Keratinocyte (primary cell): ENCODE data around the gene BCAR3. TPM values are rescaled to one million over a fixed set of nuclear protein-coding genes. Genes with fewer than 3 reads are reported as not detected.

ENCODE experiments used
- DNase-seq: peaks from one replicate; pipeline ENCODE4 v3.0.0-alpha.2; 2011; ENCODE audit warnings: low read depth, missing footprints, low spot score
- FAIRE-seq: peaks from 2 replicates; lab custom pipeline; 2011; peaks lifted over from hg19 to GRCh38; lab: Jason Lieb, UNC
- H2AFZ ChIP-seq: 2 replicates; pipeline ENCODE4 v1.6.0; 2012; ENCODE audit warnings: low read length, control low read depth, inconsistent platforms; ENCODE audit not compliant: control insufficient read depth
- H3K27ac ChIP-seq: 2 replicates; pipeline ENCODE4 v1.5.1; 2011; ENCODE audit warnings: low read length; ENCODE audit not compliant: control insufficient read depth, insufficient read depth
- H3K27me3 ChIP-seq: 3 replicates; pipeline ENCODE4 v1.6.0; 2011; ENCODE audit warnings: low read length; ENCODE audit not compliant: control insufficient read depth, insufficient read depth; ENCODE audit errors: extremely low read depth
- H3K36me3 ChIP-seq, 2 experiments: 2 replicates in 1 of 2; 3 replicates in 1 of 2; pipeline ENCODE4 v1.5.1; 2011; ENCODE audit warnings: low read length in 2 of 2, mild to moderate bottlenecking in 1 of 2; ENCODE audit not compliant: control insufficient read depth in 2 of 2, insufficient read depth in 2 of 2; ENCODE audit errors: extremely low read depth in 1 of 2
- H3K4me1 ChIP-seq: 3 replicates; pipeline ENCODE4 v1.5.1; 2011; ENCODE audit warnings: low read length; ENCODE audit not compliant: control insufficient read depth, insufficient read depth; ENCODE audit errors: extremely low read depth
- H3K4me2 ChIP-seq: 3 replicates; pipeline ENCODE4 v1.6.0; 2011; ENCODE audit warnings: low read depth, low read length; ENCODE audit not compliant: control insufficient read depth, insufficient read depth; ENCODE audit errors: extremely low read depth
- H3K4me3 ChIP-seq, 3 experiments: fragments of 200-600 bp in 1 of 3; sonication (generic) in 1 of 3; 2 replicates in 2 of 3; 3 replicates in 1 of 3; pipeline ENCODE4 v1.5.1; 2011 to 2016; ENCODE audit warnings: low read length in 3 of 3, mild to moderate bottlenecking in 3 of 3, control low read depth in 2 of 3, inconsistent platforms in 1 of 3, low read depth in 1 of 3, mixed read lengths in 1 of 3, mixed run types in 1 of 3, moderate library complexity in 1 of 3; ENCODE audit not compliant: control insufficient read depth in 2 of 3, insufficient read depth in 2 of 3; ENCODE audit errors: extremely low read depth in 1 of 3
- H3K79me2 ChIP-seq: 2 replicates; pipeline ENCODE4 v1.6.0; 2012; ENCODE audit warnings: low read length; ENCODE audit not compliant: control insufficient read depth, insufficient read depth
- H3K9ac ChIP-seq: 3 replicates; pipeline ENCODE4 v1.6.0; 2011; ENCODE audit warnings: low read length; ENCODE audit not compliant: control insufficient read depth, insufficient read depth; ENCODE audit errors: extremely low read depth
- H3K9me1 ChIP-seq: 3 replicates; pipeline ENCODE4 v1.6.0; 2011; ENCODE audit warnings: low read length; ENCODE audit not compliant: control insufficient read depth, insufficient read depth; ENCODE audit errors: extremely low read depth
- H3K9me3 ChIP-seq: 2 replicates; pipeline ENCODE4 v1.5.1; 2012; ENCODE audit warnings: low read depth, low read length; ENCODE audit not compliant: control insufficient read depth
- H4K20me1 ChIP-seq: 3 replicates; pipeline ENCODE4 v1.6.0; 2011; ENCODE audit warnings: low read length; ENCODE audit not compliant: control insufficient read depth, insufficient read depth; ENCODE audit errors: extremely low read depth
- EZH2 ChIP-seq: IDR thresholded peaks from one replicate; pipeline ENCODE4 v1.6.1; 2012; ENCODE audit warnings: inconsistent platforms, mild to moderate bottlenecking, low read length, moderate library complexity
- dilution Hi-C: fragments of 300-500 bp; cut with MboI; formaldehyde crosslinking; loops from one replicate; pipeline ENCODE4 v1.7.0; 2020; ENCODE audit warnings: low sequenced_read_pairs; ENCODE audit not compliant: extremely low pct_ligation_motif_present
- polyA plus RNA-seq, 5 experiments: library from polyadenylated mRNA; depleted of rRNA in 3 of 5; stranded (reverse) in 3 of 5; stranded (forward) in 1 of 5; unstranded in 1 of 5; fragments of >200 nt; gene quantifications; 1 replicate in 1 of 5; 2 replicates in 3 of 5; 3 replicates in 1 of 5; pipeline versions ENCODE4 v1.2.1 to v1.2.3, GENCODE V29; 2011 to 2012; ENCODE audit warnings: missing spikeins in 2 of 5, low read depth in 1 of 5, low replicate concordance in 1 of 5
- TF ChIP-seq, protein P1 (sequence below), 3 experiments: IDR thresholded peaks in 1 of 3; conservative IDR thresholded peaks in 1 of 3; optimal IDR thresholded peaks in 1 of 3; 2 replicates in 2 of 3; 3 replicates in 1 of 3; pipeline versions ENCODE3 to v1.5.1; 2011; ENCODE audit warnings: low read length in 3 of 3, mild to moderate bottlenecking in 3 of 3, moderate library complexity in 2 of 3, control low read depth in 1 of 3, inconsistent platforms in 1 of 3; ENCODE audit not compliant: insufficient read depth in 2 of 3; ENCODE audit errors: extremely low read depth in 1 of 3

The BCAR3 gene
- polyA plus RNA-seq, 1 donor (not counting 4 experiments of a cell fraction or from before 2014, with no cell fraction given), result 77.2 TPM

DNA sequence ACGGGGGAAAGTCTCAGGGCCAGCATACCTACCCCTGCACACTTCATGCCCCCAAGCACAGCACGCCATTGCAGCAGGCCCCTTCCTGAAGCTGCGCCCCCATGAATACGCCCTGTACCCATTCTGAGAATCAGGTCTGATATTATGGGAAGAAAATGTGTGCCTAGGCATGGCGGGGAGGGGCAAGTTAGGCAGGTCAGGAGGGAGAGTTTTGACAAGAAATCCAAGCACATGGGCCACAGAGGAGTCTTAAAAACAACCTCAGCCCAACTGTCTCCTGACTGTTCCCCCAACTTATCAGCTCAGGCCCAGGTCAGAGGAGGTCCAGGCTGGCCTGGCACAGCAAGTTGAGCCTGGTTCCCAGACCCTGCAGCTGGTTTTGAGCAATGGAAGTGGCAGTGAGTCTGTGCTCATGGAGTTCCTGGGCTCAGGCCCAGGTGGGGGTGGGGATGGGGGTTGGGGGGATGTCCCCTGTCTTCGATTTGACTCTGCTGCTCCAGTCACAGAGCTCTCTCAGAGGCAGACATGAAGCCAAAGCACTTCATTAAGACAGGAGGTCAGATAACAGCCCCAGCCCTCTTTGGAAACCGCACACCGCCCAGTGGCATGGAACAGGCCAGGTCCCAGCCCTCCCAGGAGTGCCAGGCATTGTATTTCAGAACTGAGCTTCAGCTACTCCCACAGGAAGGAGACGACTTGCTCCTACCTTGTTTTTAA, 20.6 kb upstream of the BCAR3 start:
- peak overlapping the region; percentile 84 for H3K9ac ChIP-seq
- H3K9me1 ChIP-seq, result no peaks in the 10 kb centered on the region
- no peaks in the 10 kb centered on the region for H4K20me1 ChIP-seq
- H3K4me1 ChIP-seq, result peaks cover 75% of the 10 kb centered on the region
- no peak overlapping the region for H2AFZ ChIP-seq
- H3K9me3 ChIP-seq, result no peaks in the 10 kb centered on the region
- peak overlapping the region in 1 of 3 experiments; percentile 19 for H3K4me3 ChIP-seq
- no peaks in the 10 kb centered on the region for H3K79me2 ChIP-seq
- H3K27ac ChIP-seq, result peak overlapping the region; percentile 99
- H3K4me2 ChIP-seq, result peak overlapping the region; percentile 70
- TF ChIP-seq, protein P1, sequence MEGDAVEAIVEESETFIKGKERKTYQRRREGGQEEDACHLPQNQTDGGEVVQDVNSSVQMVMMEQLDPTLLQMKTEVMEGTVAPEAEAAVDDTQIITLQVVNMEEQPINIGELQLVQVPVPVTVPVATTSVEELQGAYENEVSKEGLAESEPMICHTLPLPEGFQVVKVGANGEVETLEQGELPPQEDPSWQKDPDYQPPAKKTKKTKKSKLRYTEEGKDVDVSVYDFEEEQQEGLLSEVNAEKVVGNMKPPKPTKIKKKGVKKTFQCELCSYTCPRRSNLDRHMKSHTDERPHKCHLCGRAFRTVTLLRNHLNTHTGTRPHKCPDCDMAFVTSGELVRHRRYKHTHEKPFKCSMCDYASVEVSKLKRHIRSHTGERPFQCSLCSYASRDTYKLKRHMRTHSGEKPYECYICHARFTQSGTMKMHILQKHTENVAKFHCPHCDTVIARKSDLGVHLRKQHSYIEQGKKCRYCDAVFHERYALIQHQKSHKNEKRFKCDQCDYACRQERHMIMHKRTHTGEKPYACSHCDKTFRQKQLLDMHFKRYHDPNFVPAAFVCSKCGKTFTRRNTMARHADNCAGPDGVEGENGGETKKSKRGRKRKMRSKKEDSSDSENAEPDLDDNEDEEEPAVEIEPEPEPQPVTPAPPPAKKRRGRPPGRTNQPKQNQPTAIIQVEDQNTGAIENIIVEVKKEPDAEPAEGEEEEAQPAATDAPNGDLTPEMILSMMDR (optimal IDR thresholded peaks at IDR 0.05 in 1 of 3, IDR thresholded peaks at IDR 0.05 in 1 of 3, conservative IDR thresholded peaks at IDR 0.05 in 1 of 3; ENCODE audit: extremely low read depth in 1 of 3, insufficient read depth in 2 of 3, low read length in 3 of 3), result no peak
- TF ChIP-seq EZH2, result no peak
- H3K27me3 ChIP-seq, result no peaks in the 10 kb centered on the region
- DNase-seq, result no peak
- dilution Hi-C loops, result no loop called here
- H3K36me3 ChIP-seq, result no peaks in the 10 kb centered on the region
- peak; percentile 84 for FAIRE-seq

- no peaks in the 10 kb centered on the region for H4K20me1 ChIP-seq
- no peak overlapping the region for H3K4me3 ChIP-seq
- H3K27ac ChIP-seq, result peak overlapping the region; percentile 99
- H3K4me1 ChIP-seq, result peaks cover 75% of the 10 kb centered on the region
- H3K79me2 ChIP-seq, result no peaks in the 10 kb centered on the region
- DNase-seq, result peak; percentile 100
- H3K9ac ChIP-seq, result peak overlapping the region; percentile 84
- no peak overlapping the region for H2AFZ ChIP-seq
- peak overlapping the region; percentile 70 for H3K4me2 ChIP-seq
- H3K36me3 ChIP-seq, result no peaks in the 10 kb centered on the region
- peak; percentile 99 for FAIRE-seq
- no peak for TF ChIP-seq EZH2
- TF ChIP-seq, protein P1 (optimal IDR thresholded peaks at IDR 0.05 in 1 of 3, IDR thresholded peaks at IDR 0.05 in 1 of 3, conservative IDR thresholded peaks at IDR 0.05 in 1 of 3; ENCODE audit: extremely low read depth in 1 of 3, insufficient read depth in 2 of 3, low read length in 3 of 3), result no peak
- H3K27me3 ChIP-seq, result no peaks in the 10 kb centered on the region
- no peaks in the 10 kb centered on the region for H3K9me3 ChIP-seq
- H3K9me1 ChIP-seq, result no peaks in the 10 kb centered on the region
- dilution Hi-C loops, result no loop called here
Measured at GRCh38 chr1:93701629-93702028, 20.0 kb upstream of the BCAR3 start.
